AG10803 (cell line): ENCODE data around the gene KRTAP29-1.

Source experiments
- DNase-seq: peaks from one replicate; pipeline ENCODE4 v3.0.0; 2010; ENCODE audit warnings: low read depth
- H3K4me3 ChIP-seq: 2 replicates; pipeline ENCODE4 v1.5.1; 2011; ENCODE audit warnings: mild to moderate bottlenecking, low read length, control low read depth
- TF ChIP-seq, protein P1 (sequence below): conservative IDR thresholded peaks from 2 replicates; pipeline ENCODE4 v1.5.1; 2011; ENCODE audit warnings: mild to moderate bottlenecking, low read length, control low read depth, inconsistent platforms

Gene KRTAP29-1

DNA sequence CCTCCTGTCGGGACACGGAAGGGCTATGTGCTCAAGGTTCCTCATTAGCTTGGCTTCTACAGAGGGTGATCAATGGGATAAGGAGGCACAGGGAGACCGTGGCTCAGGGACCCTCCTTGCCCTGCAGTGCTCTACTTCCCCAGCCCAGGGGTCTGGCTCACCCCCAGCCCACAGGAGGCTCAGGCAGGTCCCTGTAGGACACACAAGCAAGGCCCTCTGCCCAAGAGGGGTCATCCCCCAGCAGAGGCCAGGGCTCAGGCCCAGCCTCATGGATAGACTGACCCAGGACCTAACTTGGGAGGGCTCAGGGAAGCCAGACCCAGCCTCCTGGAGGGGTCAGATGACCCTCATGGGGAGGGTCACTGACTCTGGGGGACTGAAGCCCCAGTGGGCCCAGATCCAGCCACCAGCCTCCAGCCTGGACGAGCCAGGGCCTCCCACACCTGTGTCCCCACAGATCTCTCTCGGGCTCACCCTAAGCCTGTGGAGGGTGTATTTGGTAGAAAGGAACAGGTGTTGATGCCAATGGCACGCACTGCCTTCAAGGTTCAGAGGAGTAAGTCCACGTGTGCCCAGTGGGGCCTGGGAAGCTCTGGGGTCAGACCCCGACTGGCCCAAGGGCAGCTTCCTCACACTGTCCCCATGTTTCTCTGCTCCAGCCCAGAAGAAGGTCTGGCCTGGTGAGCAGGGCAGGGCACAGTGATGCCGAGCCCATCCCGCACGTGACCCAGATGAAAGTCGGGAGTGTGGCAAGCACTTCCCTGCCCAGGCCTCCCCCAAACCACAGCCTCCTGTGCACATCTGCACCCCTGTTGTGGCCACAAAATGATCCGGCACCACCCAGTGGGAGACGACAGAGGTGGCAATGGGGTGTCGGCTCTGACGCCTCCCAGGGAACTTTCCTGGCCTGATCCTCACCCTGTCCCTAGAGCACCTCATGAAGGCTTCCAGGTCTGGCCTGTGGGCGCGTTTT is 23.8 kb upstream of the KRTAP29-1 start:
- DNase-seq, result no peak
- no peak overlapping the region for H3K4me3 ChIP-seq
- TF ChIP-seq, protein P1, sequence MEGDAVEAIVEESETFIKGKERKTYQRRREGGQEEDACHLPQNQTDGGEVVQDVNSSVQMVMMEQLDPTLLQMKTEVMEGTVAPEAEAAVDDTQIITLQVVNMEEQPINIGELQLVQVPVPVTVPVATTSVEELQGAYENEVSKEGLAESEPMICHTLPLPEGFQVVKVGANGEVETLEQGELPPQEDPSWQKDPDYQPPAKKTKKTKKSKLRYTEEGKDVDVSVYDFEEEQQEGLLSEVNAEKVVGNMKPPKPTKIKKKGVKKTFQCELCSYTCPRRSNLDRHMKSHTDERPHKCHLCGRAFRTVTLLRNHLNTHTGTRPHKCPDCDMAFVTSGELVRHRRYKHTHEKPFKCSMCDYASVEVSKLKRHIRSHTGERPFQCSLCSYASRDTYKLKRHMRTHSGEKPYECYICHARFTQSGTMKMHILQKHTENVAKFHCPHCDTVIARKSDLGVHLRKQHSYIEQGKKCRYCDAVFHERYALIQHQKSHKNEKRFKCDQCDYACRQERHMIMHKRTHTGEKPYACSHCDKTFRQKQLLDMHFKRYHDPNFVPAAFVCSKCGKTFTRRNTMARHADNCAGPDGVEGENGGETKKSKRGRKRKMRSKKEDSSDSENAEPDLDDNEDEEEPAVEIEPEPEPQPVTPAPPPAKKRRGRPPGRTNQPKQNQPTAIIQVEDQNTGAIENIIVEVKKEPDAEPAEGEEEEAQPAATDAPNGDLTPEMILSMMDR, result no peak

DNA sequence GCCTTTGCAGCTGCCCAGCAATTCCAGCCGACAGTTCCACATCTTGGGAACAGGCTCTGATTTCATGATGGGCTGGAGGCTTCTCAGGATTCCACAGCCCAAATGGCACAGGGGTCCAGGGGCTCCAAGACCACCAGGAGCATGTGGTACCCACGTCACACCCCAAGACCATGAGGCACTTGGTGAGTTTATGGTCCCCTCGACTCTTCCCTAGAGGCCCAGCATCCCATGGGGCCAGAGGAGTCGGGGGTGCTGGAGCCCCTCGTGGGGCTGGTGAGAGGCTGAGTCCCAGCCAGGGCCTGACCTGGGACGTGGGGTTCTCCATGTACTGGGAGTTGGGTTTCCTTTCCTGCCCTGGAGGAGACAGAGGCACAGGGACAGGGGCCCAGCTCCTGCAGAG is 23.0 kb upstream of the KRTAP29-1 start:
- no peak overlapping the region for H3K4me3 ChIP-seq
- DNase-seq, result no peak
- TF ChIP-seq, protein P1, result no peak

DNA sequence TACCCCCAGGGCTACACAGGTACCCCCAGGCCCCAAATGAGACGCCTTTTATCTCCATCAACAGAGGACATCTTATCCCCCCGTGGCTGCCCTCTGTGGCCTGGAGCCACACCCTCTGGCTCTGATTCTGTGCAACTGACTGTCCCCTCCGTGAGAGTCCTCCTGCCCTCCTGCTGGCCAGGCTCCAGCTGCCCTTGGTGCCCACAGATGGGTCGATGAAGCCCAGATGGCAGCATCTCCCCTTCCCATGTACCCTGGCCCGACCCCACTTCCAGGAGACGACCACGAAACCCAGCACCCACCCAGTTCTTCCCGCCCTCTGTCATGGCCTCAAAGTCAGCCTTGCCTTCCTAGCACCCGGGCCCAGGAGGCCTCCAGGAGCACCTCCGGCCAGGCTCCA is 22.5 kb upstream of the KRTAP29-1 start:
- H3K4me3 ChIP-seq, result no peak overlapping the region
- TF ChIP-seq, protein P1, result no peak
- DNase-seq, result no peak

DNA sequence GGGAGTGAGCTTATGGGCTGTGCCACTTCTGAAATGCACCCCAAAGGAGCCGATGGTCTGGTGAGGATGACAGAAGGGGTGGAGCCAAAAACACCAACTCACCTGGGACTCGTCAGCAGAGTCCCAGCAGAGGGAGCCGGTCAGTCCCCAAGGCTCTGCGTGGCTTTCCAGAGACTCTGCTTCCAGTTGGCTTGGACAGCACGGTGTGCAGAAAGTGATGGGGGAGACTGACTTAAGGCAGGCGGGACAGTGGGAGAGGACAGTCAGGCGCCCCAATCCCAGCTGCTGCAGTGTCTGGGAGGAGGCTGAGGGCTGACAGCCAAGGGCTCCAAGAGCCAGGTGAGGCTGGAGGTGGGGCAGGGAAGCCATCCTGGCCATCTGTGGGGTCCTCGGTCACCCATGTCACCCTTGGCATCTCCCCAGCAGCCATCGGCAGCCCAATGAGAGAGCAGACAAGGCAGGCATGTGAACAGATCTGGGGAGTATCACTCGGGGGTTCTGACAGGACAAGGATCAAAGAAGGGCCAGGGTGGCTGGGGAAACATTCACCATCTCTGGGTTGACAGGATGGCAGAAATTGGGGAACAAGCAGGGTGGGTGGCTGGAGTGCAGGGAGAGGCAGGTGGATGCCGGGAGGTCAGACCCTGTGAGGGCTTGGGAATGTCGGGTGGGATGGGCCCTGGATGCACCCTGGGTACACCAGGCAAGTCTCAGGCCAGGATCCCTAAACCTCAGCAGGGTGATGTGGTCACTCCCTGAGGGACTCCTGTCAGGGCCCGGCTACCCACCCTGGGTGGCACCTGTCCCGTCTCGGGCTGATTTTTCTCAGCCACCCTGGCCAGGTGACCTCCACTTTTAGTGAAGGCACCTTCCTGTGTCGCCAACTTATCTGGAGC is 21.8 kb upstream of the KRTAP29-1 start:
- TF ChIP-seq, protein P1, result no peak
- DNase-seq, result no peak
- H3K4me3 ChIP-seq, result no peak overlapping the region

DNA sequence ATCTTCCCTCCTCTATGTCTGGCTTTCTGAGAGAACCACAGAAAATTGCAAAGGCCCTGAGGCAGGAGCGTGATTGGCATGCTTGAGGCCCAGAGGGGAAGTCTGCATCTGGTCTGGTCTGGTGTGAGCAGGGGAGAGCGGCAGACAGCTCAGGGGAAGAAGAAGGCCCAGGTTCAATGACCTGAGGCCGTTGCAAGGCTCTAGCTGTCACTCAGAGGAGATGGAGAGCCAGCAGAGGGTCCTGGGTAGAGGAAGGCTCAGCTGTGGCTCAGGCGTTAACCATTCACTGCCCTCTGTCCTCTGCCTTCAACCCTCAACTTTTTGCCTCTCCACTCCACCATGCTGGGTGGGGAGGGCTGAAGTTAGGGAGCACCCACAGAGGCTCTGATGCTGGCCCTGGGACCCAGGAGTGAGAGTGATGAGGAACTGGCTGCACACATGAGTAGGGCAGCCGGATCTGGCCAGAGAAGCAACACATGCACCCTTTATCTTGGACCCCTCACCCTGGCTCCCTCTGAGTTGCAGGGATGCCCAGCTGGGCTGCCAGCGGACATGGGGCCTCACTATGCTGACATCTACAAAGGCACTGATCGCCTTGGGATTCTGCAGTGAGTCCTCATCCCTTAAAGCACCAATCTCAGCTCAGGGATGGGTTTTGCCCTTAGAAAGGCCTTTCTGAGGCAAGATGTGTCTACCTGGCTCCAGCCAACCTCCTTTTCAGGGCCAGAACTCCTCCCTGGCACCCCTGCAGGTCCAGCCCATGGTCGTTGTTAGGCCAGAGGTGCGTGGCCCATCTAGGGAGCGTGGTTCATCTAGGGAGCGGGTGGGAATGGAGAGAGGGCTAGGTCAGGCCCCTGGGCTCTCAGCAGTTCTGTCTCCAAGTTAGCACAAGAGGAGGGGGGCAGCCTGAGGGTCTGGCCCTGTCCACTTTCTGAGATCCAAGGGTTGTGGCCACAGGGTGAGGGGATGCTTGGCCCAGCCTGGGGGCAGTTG is 20.5 kb upstream of the KRTAP29-1 start:
- DNase-seq, result no peak
- TF ChIP-seq, protein P1, result no peak
- no peak overlapping the region for H3K4me3 ChIP-seq
